HG02642 (cell line): Measurements from ENCODE around the gene NELL2.
"Not testable (repeated sequence)": the region's sequence is repeated elsewhere in the genome, so short reads cannot be mapped to it uniquely, and the experiment has no call there.

Experiments used
- ATAC-seq: cut with Tn5 transposase; IDR thresholded peaks from one replicate; pipeline ENCODE4 v1.9.1; 2021; ENCODE audit warnings: mild to moderate bottlenecking; ENCODE audit not compliant: unreplicated experiment, poor library complexity

NELL2 gene

DNA sequence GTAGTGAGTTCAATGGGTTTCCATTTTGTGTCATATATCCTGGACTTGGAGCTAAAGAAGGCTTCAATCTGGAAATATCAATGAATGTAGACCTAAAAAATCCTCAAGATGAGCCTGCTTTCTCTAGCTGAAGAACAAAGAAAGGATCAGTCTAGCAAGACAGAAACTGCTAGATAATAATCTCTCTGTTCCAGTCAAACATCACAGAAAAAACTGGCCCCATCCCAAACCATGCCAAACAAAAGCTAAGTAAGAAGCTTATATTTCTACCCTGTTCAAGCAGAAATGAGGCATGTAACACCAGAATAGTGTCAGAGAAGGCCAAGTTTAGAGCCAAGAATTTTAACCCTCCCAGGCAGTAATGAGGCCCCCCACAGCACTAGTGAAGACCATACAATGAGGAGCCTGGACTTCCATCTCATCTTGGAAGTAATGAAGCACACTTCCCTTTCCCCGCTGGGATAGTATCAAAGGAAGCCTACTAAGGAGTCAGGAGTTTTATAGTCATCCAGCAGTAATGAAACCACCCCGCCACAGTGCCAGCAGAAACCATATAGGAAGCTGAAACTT lies 95.8 kb downstream of the NELL2 start:
- no peak for ATAC-seq

DNA sequence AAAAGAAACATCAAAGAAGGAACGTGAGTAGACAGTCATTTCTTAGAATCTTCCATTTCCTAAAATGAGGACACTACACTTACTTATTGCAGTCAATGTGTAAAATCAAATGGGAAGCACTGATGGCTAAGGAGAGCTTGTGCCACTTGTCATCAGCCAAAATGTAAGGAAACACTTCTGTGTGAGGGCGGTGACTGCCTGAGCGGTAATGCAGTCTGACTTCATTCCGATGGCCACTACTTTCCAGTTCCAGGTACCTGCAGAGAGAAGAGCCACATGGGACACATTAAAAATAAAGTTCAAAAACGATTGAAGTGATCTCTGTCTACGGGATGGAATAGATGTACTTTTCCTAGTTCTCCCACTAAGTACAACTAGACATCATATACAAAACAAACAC lies 96.3 kb downstream of the NELL2 start:
- ATAC-seq = no peak

GRCh38 chr12:44778863-44779262 lies 97.3 kb downstream of the NELL2 start:
- ATAC-seq = no peak

GRCh38 chr12:44777044-44777443 lies 99.1 kb downstream of the NELL2 start:
- no peak for ATAC-seq

DNA sequence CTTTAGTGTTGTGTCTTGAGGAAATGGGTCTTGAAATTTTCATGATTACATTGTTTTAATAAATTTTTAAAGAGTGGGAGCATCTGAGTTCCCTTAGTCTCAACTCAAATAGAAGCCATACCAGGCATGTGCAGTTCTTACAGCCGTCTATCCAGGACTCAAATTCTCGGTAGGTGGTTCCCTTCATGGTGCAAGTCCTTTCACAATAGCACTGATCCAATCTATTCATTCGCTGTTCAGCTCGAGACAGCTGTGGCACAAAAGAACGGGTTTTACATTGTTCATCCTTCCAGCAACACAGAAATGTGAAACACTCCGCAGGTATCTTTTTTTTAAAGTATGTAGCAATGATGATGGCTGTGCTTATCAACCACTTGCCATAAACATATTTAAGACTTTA lies 100.2 kb downstream of the NELL2 start:
- no peak for ATAC-seq

DNA sequence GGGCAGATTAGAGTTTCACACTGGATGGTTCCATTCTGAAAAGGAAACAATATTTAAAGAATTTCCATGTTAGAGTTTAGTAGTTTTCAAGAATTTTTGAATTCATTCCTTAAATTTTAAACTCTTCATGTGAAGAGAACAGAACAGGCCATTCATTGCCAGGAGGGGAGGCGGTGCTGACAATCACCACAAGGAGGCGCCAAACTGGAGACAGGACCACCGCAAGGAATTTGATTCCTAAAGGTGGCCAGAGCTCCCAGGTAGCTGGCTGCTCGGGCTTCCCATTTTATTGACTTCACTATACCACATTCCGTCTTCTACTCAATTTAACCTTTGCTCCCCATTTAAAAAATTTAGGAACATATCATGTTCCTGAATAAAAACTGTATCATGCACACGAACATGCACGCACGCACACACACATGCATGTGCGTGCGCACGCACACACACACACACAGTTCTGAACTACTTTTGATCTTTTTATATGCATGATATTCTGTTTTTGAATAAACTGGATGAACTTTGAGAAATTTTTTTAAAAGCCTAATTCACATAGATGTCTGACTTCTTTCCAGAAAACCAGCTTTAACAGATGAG lies 101.2 kb downstream of the NELL2 start:
- peak; percentile 71 for ATAC-seq

- ATAC-seq = no peak
Measured at GRCh38 chr12:44771485-44772021, 104.6 kb downstream of the NELL2 start.

DNA sequence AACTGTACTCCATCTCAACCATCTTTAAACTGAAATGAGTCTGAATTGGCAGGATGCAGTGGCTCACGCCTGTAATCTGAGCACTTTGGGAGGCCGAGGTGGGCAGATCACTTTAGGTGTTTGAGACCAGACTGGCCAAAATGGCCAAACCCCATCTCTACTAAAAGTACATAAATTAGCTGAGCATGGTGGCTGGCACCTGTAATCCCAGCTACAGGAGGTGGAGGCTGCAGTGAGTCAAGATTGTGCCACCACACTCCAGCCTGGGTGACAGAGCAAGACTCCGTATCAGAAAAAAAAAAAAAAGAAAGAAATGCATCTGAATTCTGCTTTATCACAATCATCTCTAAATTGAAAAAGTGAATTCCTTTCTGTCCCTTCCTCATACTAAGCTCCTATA lies 110.3 kb downstream of the NELL2 start:
- ATAC-seq = no peak

GRCh38 chr12:44763021-44763420 lies 113.1 kb downstream of the NELL2 start:
- ATAC-seq = no peak

DNA sequence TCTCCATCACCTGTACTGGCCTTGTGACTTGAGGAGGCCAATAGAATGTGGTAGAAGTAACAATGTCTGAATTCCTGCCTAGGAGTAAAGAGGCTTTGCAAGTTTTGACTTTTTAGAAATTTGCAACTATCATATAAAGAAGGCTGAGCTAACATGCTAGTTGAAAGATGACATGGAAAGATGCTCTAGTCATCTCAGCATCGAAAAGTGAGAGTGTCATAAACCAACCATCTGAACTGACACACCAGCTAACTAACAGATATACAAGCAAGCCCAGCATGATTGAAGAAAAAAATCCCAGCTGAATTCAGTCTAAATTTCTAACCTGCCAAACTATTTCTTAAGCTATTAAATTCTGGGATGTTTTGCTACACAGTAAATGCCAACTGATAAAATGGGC lies 116.8 kb downstream of the NELL2 start:
- no peak for ATAC-seq

DNA sequence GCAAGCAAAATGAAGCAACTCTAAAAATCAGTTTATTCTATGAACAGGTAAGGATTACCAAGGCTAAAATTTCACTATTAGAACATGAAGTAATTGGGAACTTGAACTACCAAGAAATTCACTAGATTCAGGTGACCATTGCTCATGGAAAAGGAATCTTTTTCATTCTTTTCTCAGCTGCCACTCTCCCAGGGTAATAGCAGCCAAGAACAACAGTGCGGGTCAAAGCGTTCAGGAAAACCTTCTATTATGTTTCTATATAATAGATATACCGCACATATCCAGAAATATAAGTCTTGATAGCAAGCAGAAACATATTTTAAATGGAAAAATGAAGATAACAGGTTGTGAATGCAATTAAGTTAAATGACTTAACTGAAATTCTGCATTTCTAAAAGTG lies 125.6 kb downstream of the NELL2 start:
- no peak for ATAC-seq

DNA sequence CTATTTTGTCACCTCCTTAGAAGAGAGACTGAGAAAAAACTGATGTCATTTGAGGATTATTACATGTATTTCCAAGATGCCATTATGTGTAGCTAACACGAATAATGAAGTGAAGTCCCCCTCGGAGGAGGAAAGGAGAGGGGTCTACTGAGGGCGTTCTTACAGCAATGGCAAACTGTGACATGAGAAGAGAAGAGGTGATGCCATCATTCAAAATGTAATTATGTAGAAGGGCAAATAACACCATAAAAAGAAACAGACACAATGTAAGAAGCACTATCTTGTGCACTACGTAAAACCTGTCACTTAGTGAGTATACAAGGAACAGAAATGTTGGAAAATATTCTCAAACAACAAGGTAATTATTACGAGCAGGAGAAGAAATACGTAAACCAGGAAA lies 126.5 kb downstream of the NELL2 start:
- no peak for ATAC-seq

- no peak for ATAC-seq
Measured at GRCh38 chr12:44748950-44749468, 127.1 kb downstream of the NELL2 start.

DNA sequence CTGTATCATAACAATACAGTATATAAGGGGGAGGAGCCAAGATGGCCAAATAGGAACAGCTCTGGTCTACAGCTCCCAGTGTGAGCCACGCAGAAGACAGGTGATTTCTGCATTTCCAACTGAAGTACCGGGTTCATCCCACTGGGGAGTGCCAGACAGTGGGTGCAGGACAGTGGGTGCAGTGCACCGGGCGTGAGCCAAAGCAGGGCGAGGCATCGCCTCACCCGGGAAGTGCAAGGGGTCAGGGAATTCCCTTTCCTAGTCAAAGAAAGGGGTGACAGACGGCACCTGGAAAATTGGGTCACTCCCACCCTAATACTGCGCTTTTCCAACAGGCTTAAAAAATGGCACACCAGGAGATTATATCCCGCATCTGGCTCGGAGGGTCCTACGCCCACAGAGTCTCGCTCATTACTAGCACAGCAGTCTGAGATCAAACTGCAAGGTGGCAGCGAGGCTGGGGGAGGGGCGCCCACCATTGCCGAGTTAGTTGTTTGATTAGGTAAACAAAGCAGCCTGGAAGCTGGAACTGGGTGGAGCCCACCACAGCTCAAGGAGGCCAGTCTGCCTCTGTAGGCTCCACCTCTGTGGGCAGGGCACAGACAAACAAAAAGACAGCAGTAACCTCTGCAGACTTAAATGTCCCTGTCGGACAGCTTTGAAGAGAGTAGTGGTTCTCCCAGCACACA lies 134.7 kb downstream of the NELL2 start:
- ATAC-seq = not testable (repeated sequence)

- ATAC-seq = no peak
Measured at GRCh38 chr12:44738051-44738450, 138.1 kb downstream of the NELL2 start.

DNA sequence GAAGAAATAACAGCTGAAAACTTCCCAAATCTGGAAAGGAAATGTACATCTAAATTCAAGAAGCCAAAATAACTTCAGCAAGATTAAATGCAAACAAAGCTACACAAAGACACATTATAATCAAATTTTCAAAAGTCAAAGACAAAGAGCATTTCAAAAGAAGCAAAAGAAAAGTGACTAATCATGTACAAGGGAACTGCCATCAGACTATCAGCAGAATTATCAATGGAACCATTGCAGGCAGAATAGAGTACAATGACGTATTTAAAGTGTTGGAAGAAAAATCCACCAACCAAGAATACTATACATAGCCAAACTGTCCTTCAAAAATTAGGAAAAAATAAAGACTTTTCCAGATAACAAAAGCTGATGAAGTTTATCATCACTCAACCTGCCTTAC lies 147.5 kb downstream of the NELL2 start:
- ATAC-seq = no peak

GRCh38 chr12:44720265-44720664 lies 155.8 kb downstream of the NELL2 start:
- no peak for ATAC-seq

GRCh38 chr12:44717612-44718011 lies 158.5 kb downstream of the NELL2 start:
- no peak for ATAC-seq

DNA sequence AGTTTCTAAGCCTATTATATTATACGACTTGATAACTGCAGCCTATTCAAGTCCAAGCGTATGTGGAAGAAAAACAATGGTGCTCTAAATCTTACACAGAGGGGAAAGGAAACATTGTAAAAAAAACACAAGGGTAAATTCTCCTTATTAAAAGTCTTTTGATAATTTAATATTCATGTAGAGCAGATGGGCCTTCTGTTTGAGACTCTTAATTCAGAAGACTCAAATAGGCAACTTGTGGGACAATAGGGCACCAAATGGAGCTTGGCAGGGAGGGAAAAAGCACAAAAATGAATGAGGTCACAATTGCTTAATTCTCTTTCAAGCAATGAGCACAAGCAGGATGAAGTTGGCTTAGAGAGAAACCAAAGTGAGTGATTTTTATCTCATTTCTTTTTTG lies 159.4 kb downstream of the NELL2 start:
- no peak for ATAC-seq

- no peak for ATAC-seq
Measured at GRCh38 chr12:44711736-44712135, 164.4 kb downstream of the NELL2 start.

- ATAC-seq = no peak
Measured at GRCh38 chr12:44709166-44709565, 166.9 kb downstream of the NELL2 start.
